RWPE1 (cell line): ENCODE measurements around the gene SLC35G1.

Experiments used
- CTCF ChIA-PET: fragments of 350-600 bp; sonication (Branson Sonifier 250); formaldehyde crosslinking; extraction: SDS; loops from one replicate; lab custom pipeline; 2021; lab: Yijun Ruan, JAX
- POLR2A ChIA-PET: fragments of 400-600 bp; formaldehyde crosslinking; extraction: SDS; loops from one replicate; lab custom pipeline; 2020; ENCODE audit warnings: antibody characterized with exemption; ENCODE audit not compliant: low non-redundant PET; lab: Yijun Ruan, JAX
- DNase-seq: peaks from one replicate; pipeline ENCODE4 v3.0.0; 2012; ENCODE audit warnings: low spot score
- H3K27ac ChIP-seq: fragments of 450-650 bp; 2 replicates; pipeline ENCODE4 v1.5.1; 2017
- TF ChIP-seq, protein P1 (sequence below): fragments of 450-650 bp; conservative IDR thresholded peaks from 2 replicates; pipeline ENCODE4 v1.5.1; 2017; ENCODE audit warnings: low read depth, mild to moderate bottlenecking

Gene SLC35G1, protein sequence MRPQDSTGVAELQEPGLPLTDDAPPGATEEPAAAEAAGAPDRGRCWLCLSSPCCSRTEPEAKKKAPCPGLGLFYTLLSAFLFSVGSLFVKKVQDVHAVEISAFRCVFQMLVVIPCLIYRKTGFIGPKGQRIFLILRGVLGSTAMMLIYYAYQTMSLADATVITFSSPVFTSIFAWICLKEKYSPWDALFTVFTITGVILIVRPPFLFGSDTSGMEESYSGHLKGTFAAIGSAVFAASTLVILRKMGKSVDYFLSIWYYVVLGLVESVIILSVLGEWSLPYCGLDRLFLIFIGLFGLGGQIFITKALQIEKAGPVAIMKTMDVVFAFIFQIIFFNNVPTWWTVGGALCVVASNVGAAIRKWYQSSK

DNA sequence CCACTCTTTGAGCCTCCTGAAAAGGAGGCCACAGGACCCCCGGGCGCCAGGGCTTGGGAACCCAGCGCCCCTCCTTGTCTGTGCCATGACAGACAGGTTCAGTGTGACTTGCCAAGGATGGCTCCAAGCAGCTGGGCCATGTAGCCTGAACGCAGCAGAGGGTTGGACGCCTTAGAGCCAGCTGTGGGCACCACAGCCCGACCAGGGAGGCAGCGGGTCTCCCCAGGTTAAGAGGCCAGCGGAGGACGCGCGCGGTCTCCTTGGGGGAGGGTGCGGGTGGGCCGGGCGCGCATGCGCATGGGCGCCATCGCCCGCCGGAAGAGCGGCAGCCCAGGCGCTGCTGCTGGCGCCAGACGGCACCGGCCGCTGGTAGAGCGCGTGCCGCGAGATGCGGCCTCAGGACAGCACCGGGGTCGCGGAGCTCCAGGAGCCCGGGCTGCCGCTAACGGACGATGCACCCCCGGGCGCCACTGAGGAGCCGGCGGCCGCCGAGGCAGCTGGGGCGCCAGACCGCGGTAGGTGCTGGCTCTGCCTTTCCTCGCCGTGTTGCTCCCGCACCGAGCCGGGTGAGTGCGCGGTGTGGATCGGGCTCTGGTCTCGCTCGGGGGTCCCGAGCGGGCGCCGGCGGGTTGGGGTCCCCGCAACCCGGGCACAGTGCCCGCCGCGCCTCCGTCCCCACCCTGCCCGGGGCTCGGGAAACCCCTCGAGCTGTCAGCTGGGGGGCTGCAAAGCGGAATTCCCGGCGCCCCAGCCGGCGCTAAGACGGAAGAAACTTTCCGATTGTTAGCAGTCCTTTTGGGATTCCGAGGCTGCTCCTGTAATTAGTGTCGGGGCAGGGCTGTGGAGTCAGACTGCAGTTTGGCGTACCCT lies at the start of gene SLC35G1:
SLC35G1 (plus strand) TSS at position 333 of the 870 bp plus-strand sequence; CDS start at position 389, 56 bp downstream.
- ChIA-PET CTCF (interaction anchor here (0.7 to 1.2 kb wide), 5 partner anchors 15 to 78 kb away, joined by 3 to 4 read pairs (median 4); no protein-coding TSS in a partner anchor), POLR2A (no interaction called here)
- TF ChIP-seq, protein P1, sequence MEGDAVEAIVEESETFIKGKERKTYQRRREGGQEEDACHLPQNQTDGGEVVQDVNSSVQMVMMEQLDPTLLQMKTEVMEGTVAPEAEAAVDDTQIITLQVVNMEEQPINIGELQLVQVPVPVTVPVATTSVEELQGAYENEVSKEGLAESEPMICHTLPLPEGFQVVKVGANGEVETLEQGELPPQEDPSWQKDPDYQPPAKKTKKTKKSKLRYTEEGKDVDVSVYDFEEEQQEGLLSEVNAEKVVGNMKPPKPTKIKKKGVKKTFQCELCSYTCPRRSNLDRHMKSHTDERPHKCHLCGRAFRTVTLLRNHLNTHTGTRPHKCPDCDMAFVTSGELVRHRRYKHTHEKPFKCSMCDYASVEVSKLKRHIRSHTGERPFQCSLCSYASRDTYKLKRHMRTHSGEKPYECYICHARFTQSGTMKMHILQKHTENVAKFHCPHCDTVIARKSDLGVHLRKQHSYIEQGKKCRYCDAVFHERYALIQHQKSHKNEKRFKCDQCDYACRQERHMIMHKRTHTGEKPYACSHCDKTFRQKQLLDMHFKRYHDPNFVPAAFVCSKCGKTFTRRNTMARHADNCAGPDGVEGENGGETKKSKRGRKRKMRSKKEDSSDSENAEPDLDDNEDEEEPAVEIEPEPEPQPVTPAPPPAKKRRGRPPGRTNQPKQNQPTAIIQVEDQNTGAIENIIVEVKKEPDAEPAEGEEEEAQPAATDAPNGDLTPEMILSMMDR = no peak
- peak within 1 kb of the TSS; percentile 30 for H3K27ac ChIP-seq
- DNase-seq = peak; percentile 89

DNA sequence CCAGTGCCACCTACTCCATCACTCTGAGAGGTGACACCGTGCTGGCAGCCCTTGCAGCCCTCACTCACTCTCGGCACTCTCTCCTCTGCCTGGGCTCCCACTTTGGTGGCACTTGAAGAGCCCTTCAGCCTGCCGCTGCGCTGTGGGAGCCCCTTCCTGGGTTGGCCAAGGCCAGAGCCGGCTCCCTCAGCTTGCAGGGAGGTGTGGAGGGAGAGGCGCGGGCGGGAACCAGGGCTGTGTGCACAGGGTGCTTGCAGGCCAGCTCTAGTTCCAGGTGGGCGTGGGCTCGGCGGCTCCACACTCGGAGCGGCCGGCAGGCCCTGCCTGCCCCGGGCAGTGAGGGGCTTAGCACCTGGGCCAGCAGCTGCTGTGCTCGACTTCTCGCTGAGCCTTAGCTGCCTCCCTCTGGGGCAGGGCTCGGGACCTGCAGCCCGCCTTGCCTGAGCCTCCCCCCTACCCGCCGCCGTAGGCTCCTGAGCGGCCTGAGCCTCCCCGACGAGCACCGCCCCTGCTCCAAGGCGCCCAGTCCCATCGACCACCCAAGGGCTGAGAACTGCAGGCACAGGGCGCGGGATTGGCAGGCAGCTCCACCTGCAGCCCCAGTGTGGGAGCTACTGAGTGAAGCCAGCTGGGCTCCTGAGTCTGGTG lies 48.7 kb upstream of the SLC35G1 start:
- DNase-seq = no peak
- TF ChIP-seq, protein P1 = no peak
- no peak overlapping the region for H3K27ac ChIP-seq
- POLR2A ChIA-PET = no interaction called here
- CTCF ChIA-PET = interaction anchor here (1.0 kb wide), 1 partner anchor 14 kb away, joined by 7 read pairs; no protein-coding TSS in a partner anchor

DNA sequence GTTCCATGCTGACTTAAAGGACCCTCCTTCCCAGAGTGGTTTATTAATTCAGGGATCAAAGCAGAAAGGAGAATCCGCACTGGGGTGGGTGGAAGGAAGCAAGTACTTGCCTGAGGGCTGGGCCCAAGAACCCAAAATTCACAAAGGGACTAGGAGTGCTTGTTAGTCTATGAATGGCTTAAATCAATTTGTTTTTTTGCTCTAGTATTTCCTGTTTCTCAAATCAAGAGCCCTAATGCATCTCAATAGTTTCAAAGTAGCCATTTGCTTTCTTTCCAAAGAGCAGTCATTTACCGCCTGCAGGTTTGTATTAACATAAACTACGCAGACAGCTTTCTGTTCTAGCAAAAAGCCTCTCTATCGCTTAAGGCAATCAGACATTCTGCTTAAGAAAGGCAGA lies 44.2 kb upstream of the SLC35G1 start:
- H3K27ac ChIP-seq = no peak overlapping the region
- ChIA-PET CTCF (no interaction called here), POLR2A (no interaction called here)
- no peak for DNase-seq
- TF ChIP-seq, protein P1 = no peak

- no peak for DNase-seq
- no peak overlapping the region for H3K27ac ChIP-seq
- POLR2A ChIA-PET = no interaction called here
- TF ChIP-seq, protein P1 = no peak
- CTCF ChIA-PET = no interaction called here
Measured at GRCh38 chr10:93850031-93851015, 43.5 kb upstream of the SLC35G1 start.

- TF ChIP-seq, protein P1 = no peak
- ChIA-PET CTCF (no interaction called here), POLR2A (no interaction called here)
- H3K27ac ChIP-seq = no peak overlapping the region
- no peak for DNase-seq
Measured at GRCh38 chr10:93851169-93851568, 42.6 kb upstream of the SLC35G1 start.
